SK-N-SH treated with all-trans-retinoic acid at 6 μM for 48 hours (cell line): ENCODE results near the gene USP49.

ENCODE experiments used
- ARNTL ChIP-seq: fragments of 450-650 bp; formaldehyde crosslinking; IDR thresholded peaks from 2 replicates; pipeline ENCODE4 v1.5.0; 2020; ENCODE audit warnings: low read depth, mild to moderate bottlenecking, moderate library complexity, borderline replicate concordance
- CSDC2 ChIP-seq: fragments of 250-450 bp; sonication (Bioruptor Pico); IDR thresholded peaks from 2 replicates; pipeline ENCODE4 v1.5.0; 2020; ENCODE audit warnings: mild to moderate bottlenecking, moderate library complexity
- GLIS3 ChIP-seq: fragments of 250-450 bp; sonication (Bioruptor Pico); IDR thresholded peaks from 2 replicates; pipeline ENCODE4 v1.5.0; 2020; ENCODE audit warnings: mild to moderate bottlenecking, moderate library complexity
- RARB ChIP-seq: fragments of 250-450 bp; sonication (Bioruptor Pico); IDR thresholded peaks from 2 replicates; pipeline ENCODE4 v1.8.0; 2021; ENCODE audit warnings: mild to moderate bottlenecking, moderate library complexity
- TCF4 ChIP-seq: fragments of 250-450 bp; sonication (Bioruptor Pico); IDR thresholded peaks from 2 replicates; pipeline ENCODE4 v1.8.0; 2021; ENCODE audit warnings: mild to moderate bottlenecking, moderate library complexity, borderline replicate concordance
- ZC3H10 ChIP-seq: fragments of 250-450 bp; sonication (Bioruptor Pico); IDR thresholded peaks from 2 replicates; pipeline ENCODE4 v1.5.1; 2021; ENCODE audit warnings: mild to moderate bottlenecking, moderate library complexity
- ZFP3 ChIP-seq: fragments of 250-450 bp; sonication (Bioruptor Pico); IDR thresholded peaks from 2 replicates; pipeline ENCODE4 v1.5.0; 2020; ENCODE audit warnings: mild to moderate bottlenecking, moderate library complexity
- ZFP30 ChIP-seq: fragments of 450-650 bp; formaldehyde crosslinking; IDR thresholded peaks from 2 replicates; pipeline ENCODE4 v1.5.0; 2022; ENCODE audit warnings: mild to moderate bottlenecking, moderate library complexity
- TF ChIP-seq, protein P1 (sequence below): fragments of 250-450 bp; sonication (Bioruptor Pico); IDR thresholded peaks from 2 replicates; pipeline ENCODE4 v1.8.0; 2020; ENCODE audit warnings: mild to moderate bottlenecking, moderate library complexity, borderline replicate concordance

- no peak for TF ChIP-seq TCF4 (CRISPR knock-in tag)
- no peak for TF ChIP-seq ZFP30
- no peak for TF ChIP-seq CSDC2 (CRISPR knock-in tag)
- TF ChIP-seq ZC3H10 (CRISPR knock-in tag) = no peak
- TF ChIP-seq ARNTL = no peak
- no peak for TF ChIP-seq RARB
- TF ChIP-seq, protein P1, sequence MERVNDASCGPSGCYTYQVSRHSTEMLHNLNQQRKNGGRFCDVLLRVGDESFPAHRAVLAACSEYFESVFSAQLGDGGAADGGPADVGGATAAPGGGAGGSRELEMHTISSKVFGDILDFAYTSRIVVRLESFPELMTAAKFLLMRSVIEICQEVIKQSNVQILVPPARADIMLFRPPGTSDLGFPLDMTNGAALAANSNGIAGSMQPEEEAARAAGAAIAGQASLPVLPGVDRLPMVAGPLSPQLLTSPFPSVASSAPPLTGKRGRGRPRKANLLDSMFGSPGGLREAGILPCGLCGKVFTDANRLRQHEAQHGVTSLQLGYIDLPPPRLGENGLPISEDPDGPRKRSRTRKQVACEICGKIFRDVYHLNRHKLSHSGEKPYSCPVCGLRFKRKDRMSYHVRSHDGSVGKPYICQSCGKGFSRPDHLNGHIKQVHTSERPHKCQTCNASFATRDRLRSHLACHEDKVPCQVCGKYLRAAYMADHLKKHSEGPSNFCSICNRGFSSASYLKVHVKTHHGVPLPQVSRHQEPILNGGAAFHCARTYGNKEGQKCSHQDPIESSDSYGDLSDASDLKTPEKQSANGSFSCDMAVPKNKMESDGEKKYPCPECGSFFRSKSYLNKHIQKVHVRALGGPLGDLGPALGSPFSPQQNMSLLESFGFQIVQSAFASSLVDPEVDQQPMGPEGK (CRISPR knock-in tag) = no peak
- no peak for TF ChIP-seq GLIS3 (CRISPR knock-in tag)
- no peak for TF ChIP-seq ZFP3 (CRISPR knock-in tag)
These were observed 20.4 kb downstream of the USP49 start for GRCh38 chr6:41874741-41875140.
